Body of pancreas (tissue), 4 donors: ENCODE results near the gene PTGER3.

Source experiments
- POLR2A ChIP-seq, 3 donors: fragments of 450-650 bp; IDR thresholded peaks; one replicate each; pipeline ENCODE4 v1.6.1; 2016; ENCODE audit warnings: antibody characterized with exemption in 3 of 3, mild to moderate bottlenecking in 2 of 3
- TF ChIP-seq, protein P1 (sequence below), 7 experiments: fragments of 450-650 bp in 4 of 7; fragments of 200-600 bp in 3 of 7; sonication (generic) in 3 of 7; IDR thresholded peaks; one replicate each; pipeline ENCODE4 v1.5.1; 2016 to 2019; ENCODE audit warnings: antibody characterized with exemption in 7 of 7

DNA sequence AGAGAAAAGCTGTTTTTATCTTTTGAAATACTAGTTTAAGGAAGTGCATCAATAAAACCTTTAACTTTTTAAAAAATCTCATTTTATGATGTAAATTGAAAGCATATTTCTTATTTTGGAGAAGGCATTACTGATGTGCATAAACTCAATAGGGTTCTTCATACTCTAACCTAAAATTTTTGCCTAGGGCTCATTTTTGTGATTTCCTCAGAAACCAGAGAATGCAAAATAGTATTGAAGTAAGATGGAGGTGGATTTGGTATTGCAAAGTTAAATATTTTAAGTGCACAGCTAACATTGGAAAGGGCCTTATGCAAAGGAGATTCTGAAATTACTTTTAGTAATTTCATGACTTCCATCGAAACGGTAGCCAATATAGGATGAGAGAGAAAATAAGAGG is 101.9 kb downstream of the PTGER3 start:
- TF ChIP-seq, protein P1, sequence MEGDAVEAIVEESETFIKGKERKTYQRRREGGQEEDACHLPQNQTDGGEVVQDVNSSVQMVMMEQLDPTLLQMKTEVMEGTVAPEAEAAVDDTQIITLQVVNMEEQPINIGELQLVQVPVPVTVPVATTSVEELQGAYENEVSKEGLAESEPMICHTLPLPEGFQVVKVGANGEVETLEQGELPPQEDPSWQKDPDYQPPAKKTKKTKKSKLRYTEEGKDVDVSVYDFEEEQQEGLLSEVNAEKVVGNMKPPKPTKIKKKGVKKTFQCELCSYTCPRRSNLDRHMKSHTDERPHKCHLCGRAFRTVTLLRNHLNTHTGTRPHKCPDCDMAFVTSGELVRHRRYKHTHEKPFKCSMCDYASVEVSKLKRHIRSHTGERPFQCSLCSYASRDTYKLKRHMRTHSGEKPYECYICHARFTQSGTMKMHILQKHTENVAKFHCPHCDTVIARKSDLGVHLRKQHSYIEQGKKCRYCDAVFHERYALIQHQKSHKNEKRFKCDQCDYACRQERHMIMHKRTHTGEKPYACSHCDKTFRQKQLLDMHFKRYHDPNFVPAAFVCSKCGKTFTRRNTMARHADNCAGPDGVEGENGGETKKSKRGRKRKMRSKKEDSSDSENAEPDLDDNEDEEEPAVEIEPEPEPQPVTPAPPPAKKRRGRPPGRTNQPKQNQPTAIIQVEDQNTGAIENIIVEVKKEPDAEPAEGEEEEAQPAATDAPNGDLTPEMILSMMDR (IDR thresholded peaks at IDR 0.05): no peak
- TF ChIP-seq POLR2A (IDR thresholded peaks at IDR 0.05): no peak
